NCI-H510A (cell line): ENCODE results near the gene MEI1.

Source experiments
- DNase-seq: peaks from one replicate; lab custom pipeline; 2025; lab: John Stamatoyannopoulos, UW

The MEI1 gene

GRCh38 chr22:41841085-41841712 is 141.9 kb downstream of the MEI1 start:
- no peak for DNase-seq

- no peak for DNase-seq
Measured at GRCh38 chr22:41842996-41843970, 144.0 kb downstream of the MEI1 start.

- DNase-seq: no peak
Measured at GRCh38 chr22:41844036-41844435, 144.7 kb downstream of the MEI1 start.

- no peak for DNase-seq
Measured at GRCh38 chr22:41844513-41844912, 145.2 kb downstream of the MEI1 start.

GRCh38 chr22:41845380-41846267 is 146.3 kb downstream of the MEI1 start:
- no peak for DNase-seq

- DNase-seq: no peak
Measured at GRCh38 chr22:41846268-41846987, 147.1 kb downstream of the MEI1 start.

GRCh38 chr22:41847300-41847699 is 148.0 kb downstream of the MEI1 start:
- no peak for DNase-seq

- DNase-seq: no peak
Measured at GRCh38 chr22:41848468-41848867, 149.2 kb downstream of the MEI1 start.
